Measurements from ENCODE around the gene FHDC1. TPM values are rescaled to one million over a fixed set of nuclear protein-coding genes. Genes with fewer than 3 reads are reported as not detected.
A peak's percentile ranks its signal among the peaks of the same experiment; 100 is the strongest.

FHDC1 gene
- polyA plus RNA-seq, 3 donors = 0.21 TPM; not detected in 2

GRCh38 chr4:153018031-153018430, 81.9 kb downstream of the FHDC1 start:
- Histone ChIP-seq H3K27ac (ENCODE audit: low read depth in 1 of 2, low read length in 2 of 2) (no peak overlapping the region), H3K9ac (ENCODE audit: insufficient read depth, low read length, poor library complexity, severe bottlenecking) (no peak overlapping the region), H3K79me2 (ENCODE audit: insufficient read depth, low read length) (no peaks in the 10 kb centered on the region), H2AFZ (ENCODE audit: insufficient read depth, low read depth, low read length, poor library complexity, severe bottlenecking) (no peak overlapping the region), H4K20me1 (ENCODE audit: insufficient read depth, low read length) (no peaks in the 10 kb centered on the region), H3K27me3 (ENCODE audit: control insufficient read depth in 2 of 2, insufficient read depth in 2 of 2, low read length in 2 of 2) (no peaks in the 10 kb centered on the region), H3K9me3 (replicated peaks in 1 of 2; ENCODE audit: control insufficient read depth in 1 of 2, insufficient read depth in 1 of 2, low read length in 2 of 2) (no peaks in the 10 kb centered on the region), H3K4me1 (ENCODE audit: control insufficient read depth in 1 of 2, insufficient read depth in 2 of 2, low read length in 2 of 2) (no peaks in the 10 kb centered on the region), H3K36me3 (replicated peaks in 1 of 2; ENCODE audit: control insufficient read depth in 1 of 2, insufficient read depth in 2 of 2, low read length in 2 of 2) (no peaks in the 10 kb centered on the region), H3K4me2 (replicated peaks; ENCODE audit: extremely low read depth, low read length, poor library complexity, severe bottlenecking) (no peak overlapping the region), H3K4me3 (replicated peaks in 1 of 3; ENCODE audit: low read depth in 2 of 3, low read length in 3 of 3) (no peak overlapping the region)
- no peaks in the 10 kb centered on the region for H3K36me3 Mint-ChIP-seq
- no peak overlapping the region for H3K4me3 Mint-ChIP-seq
- H3K4me1 Mint-ChIP-seq = no peaks in the 10 kb centered on the region
- intact Hi-C loops (cut with micrococcal nuclease) = no loop called here
- WGBS (ENCODE audit: insufficient coverage) = no CpG with 5 or more reads among the region's 4 CpGs
- TF ChIP-seq CTCF (IDR thresholded peaks at IDR 0.05) = no peak
- no peak for DNase-seq
- peaks cover 0 to 2% (median 0%) of the 10 kb centered on the region in 7 donors for H3K9me3 Mint-ChIP-seq
- H3K27ac Mint-ChIP-seq = peak overlapping the region in 1 of 7 donors; percentile 46
- H3K27me3 Mint-ChIP-seq (ENCODE audit: low read depth in 3 of 3) = peaks cover 0 to 8% (median 3%) of the 10 kb centered on the region in 3 donors

DNA sequence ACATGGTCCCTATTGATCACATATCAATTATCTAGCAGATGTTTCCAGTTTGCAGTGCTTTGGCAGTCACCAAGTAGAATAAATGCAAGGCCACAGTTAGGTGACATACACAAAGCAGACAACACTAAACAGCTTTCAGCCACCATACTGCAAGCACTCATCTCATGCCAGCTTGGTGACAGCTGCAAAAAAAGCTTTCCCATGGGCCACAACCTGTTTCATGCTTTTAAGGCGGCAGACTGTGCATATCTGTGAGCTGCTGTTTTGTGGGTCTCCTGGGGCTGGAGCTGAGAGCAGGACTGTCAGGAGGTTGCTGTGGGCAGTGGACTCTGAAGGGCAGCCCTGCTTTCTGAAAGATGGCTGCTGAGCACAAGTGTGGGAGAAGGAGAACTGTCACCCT, 82.6 kb downstream of the FHDC1 start:
- no peak overlapping the region for H3K4me2 ChIP-seq (replicated peaks; ENCODE audit: extremely low read depth, low read length, poor library complexity, severe bottlenecking)
- no peak overlapping the region for H3K27ac Mint-ChIP-seq
- no peak for TF ChIP-seq CTCF (IDR thresholded peaks at IDR 0.05)

More for the DNA sequence above, 82.6 kb downstream of the FHDC1 start:
- Histone ChIP-seq H2AFZ (ENCODE audit: insufficient read depth, low read depth, low read length, poor library complexity, severe bottlenecking) (no peak overlapping the region), H3K79me2 (ENCODE audit: insufficient read depth, low read length) (no peaks in the 10 kb centered on the region), H3K4me3 (replicated peaks in 1 of 3; ENCODE audit: low read depth in 2 of 3, low read length in 3 of 3) (no peak overlapping the region), H3K9ac (ENCODE audit: insufficient read depth, low read length, poor library complexity, severe bottlenecking) (no peak overlapping the region), H3K36me3 (replicated peaks in 1 of 2; ENCODE audit: control insufficient read depth in 1 of 2, insufficient read depth in 2 of 2, low read length in 2 of 2) (no peaks in the 10 kb centered on the region), H3K27me3 (ENCODE audit: control insufficient read depth in 2 of 2, insufficient read depth in 2 of 2, low read length in 2 of 2) (no peaks in the 10 kb centered on the region), H3K4me1 (ENCODE audit: control insufficient read depth in 1 of 2, insufficient read depth in 2 of 2, low read length in 2 of 2) (peaks cover 3 to 4% of the 10 kb centered on the region in 2 donors), H4K20me1 (ENCODE audit: insufficient read depth, low read length) (no peaks in the 10 kb centered on the region), H3K27ac (ENCODE audit: low read depth in 1 of 2, low read length in 2 of 2) (no peak overlapping the region), H3K9me3 (replicated peaks in 1 of 2; ENCODE audit: control insufficient read depth in 1 of 2, insufficient read depth in 1 of 2, low read length in 2 of 2) (no peaks in the 10 kb centered on the region)
- 100% methylated on average over 1 of the region's 1 CpG for WGBS (ENCODE audit: insufficient coverage)
- Mint-ChIP-seq H3K36me3 (no peaks in the 10 kb centered on the region), H3K27me3 (ENCODE audit: low read depth in 3 of 3) (peaks cover 0 to 8% (median 3%) of the 10 kb centered on the region in 3 donors), H3K9me3 (peaks cover 0 to 2% (median 0%) of the 10 kb centered on the region in 7 donors), H3K4me3 (no peak overlapping the region), H3K4me1 (peaks cover 3% of the 10 kb centered on the region)
- no peak for DNase-seq
- intact Hi-C loops (cut with micrococcal nuclease) = no loop called here
